NCI-H446 (cell line): ENCODE results near the gene GRID1.

ENCODE experiments used
- DNase-seq, 2 experiments: peaks; one replicate each; lab custom pipeline; 2025; lab: John Stamatoyannopoulos, UW

Gene GRID1

DNA sequence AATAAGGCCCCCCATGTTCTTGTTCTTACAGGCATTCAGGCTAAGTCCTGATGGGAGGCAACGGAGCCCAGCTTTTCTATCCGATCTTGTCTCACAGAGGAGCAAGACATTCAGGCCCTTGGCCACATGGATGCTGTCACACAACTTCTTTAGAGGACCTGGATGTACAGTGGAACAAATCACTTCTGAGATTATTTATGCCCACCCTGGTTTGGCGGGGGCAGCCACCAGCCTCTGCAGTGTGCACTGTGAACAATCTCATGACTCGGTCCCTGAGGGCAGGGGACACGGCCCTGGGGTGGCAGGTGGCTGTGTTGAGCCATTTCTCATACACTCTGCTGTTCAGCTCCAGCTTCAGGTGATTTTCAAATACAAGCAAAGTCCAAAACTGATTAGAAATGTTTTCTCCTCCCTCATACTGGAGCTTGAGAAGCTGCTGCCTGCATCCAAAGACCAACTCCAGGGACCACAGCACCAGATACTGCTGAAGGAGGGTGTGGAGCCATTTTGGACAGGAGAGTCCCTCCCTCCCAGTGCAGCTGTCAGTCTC is 441.3 kb downstream of the GRID1 start:
- no peak for DNase-seq

GRCh38 chr10:85924382-85925102 is 442.1 kb downstream of the GRID1 start:
- DNase-seq: no peak

GRCh38 chr10:85922356-85923129 is 444.1 kb downstream of the GRID1 start:
- peak in 1 of 2 experiments; percentile 2 for DNase-seq

- DNase-seq: no peak
These were observed 444.8 kb downstream of the GRID1 start for GRCh38 chr10:85921789-85922188.

- DNase-seq: no peak
These were observed 446.3 kb downstream of the GRID1 start for GRCh38 chr10:85920311-85920710.

- peak in 1 of 2 experiments; percentile 11 for DNase-seq
These were observed 447.0 kb downstream of the GRID1 start for GRCh38 chr10:85919491-85920021.

- no peak for DNase-seq
These were observed 448.2 kb downstream of the GRID1 start for GRCh38 chr10:85918371-85918770.

- DNase-seq: no peak
These were observed 449.0 kb downstream of the GRID1 start for GRCh38 chr10:85917601-85918000.

DNA sequence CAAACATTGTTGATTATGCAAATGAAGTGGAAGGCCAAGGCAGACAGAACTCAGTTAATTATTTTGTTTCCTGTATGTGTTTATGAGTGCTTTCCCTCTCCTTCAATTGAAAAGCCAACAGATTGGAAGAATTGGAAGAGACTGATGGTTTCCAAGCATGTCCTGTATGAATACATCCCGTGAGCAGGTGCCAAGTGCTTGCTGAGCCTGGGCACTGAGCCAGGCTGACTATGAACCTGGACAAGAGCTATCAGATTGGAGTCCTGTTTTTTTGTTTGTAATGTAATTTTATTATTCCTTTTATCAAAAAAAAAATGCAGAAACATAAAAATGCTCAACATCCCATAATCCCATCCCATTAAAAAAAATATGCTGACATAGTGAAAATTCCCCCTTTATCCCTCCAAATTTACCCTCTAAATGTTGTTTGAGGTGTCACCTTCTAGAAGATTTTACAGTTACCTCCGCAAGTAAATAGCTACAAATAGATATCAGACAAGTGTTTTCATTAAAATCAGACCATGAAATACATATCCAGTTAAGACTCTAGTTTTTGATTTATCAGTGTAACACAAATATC is 449.5 kb downstream of the GRID1 start:
- DNase-seq: peak; percentile 33 to 87

DNA sequence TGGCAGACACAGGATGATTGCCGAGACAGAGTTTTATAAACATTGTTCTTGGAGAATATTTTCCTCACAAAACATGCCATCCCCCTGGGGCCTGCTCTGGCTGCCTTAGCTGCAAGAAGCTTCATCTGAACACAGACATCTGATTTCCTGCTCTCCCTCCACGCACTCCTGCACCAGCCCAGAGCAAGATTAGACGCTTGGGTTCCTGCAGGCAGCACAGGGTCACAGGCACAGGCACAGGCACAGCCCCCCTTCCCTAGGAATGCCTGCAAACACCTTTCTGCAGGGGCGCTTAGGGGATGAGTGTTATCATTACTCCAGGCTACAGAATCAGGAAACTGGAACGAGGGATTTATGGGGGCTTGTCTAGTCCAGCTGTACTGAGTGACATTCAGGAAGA is 450.3 kb downstream of the GRID1 start:
- DNase-seq: no peak

DNA sequence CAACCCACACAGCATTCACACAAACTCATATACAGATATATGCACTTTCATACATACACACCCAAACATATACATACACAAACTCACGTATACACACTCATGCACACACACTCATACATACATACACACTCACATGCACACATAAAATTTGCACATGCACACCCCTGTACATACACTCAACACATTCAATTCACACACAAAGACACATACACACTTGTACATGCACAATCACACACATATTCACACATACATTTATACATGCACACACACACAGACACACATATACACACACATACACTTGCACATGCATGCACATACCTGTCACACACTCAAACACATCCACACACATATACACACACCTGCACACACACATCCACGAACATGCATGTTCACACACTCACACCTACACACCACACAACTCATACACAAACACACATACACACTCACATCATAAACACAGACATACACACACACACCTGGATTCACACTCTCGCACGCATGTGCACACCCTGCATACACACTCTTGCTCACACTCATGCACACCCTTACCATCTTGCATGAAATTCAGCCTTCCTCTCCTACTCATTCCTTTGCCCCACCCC is 451.2 kb downstream of the GRID1 start:
- no peak for DNase-seq

DNA sequence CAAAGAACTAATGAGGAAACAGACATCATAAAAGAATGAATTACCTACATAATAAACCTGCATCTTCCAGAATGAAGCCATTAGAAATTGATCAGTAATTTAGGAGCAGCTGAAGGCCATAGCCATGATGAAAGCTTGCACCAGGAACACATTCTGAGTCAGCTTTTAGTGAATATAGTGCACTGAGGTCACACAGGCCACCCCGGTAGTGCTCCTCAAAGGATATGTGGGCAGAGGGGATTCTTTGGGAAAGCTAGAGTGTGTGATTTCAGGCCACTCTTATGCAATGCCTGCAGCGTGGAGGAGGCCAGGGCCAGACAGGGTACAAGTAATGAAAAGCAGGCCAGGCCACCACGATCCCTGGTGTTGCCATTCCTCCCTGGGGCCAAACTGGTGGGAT is 451.9 kb downstream of the GRID1 start:
- no peak for DNase-seq

- DNase-seq: no peak
These were observed 458.1 kb downstream of the GRID1 start for GRCh38 chr10:85908462-85908861.

DNA sequence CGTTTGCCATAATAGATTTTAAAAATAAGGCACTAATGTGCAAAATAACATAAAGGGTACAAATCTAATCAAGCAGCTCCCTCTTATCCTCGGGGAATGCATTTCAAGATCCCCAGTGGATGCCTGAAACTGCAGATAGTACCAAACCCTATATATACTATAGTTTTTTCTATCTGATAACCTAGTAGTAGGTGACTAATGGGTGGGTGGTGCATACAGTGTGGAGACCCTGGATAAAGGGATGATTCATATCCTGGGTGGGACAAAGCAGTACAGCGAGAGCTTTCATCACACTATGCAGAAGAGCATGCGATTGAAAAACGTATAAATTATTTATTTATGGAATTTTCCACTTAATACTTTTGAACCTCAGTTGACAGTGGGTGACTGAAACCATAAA is 464.5 kb downstream of the GRID1 start:
- no peak for DNase-seq

DNA sequence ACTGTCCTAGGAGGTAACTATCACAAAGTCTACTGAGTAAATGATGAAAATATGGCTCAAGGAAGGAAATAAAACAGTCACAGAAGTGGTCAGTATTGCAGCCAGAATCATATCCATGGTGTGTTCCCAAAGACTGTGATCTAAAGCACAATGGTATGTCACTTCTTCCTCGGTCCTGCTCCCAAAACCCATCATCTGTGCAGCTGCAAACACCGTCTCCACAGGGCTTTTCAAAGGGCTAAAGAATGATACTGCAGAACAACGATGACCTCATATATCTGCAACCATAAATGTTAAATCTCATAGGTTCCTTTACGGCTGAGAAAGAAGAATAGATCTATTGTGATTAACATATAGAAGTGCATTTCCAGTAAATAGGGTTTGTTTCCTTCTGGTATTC is 465.0 kb downstream of the GRID1 start:
- DNase-seq: no peak

GRCh38 chr10:85900487-85900886 is 466.1 kb downstream of the GRID1 start:
- DNase-seq: no peak

DNA sequence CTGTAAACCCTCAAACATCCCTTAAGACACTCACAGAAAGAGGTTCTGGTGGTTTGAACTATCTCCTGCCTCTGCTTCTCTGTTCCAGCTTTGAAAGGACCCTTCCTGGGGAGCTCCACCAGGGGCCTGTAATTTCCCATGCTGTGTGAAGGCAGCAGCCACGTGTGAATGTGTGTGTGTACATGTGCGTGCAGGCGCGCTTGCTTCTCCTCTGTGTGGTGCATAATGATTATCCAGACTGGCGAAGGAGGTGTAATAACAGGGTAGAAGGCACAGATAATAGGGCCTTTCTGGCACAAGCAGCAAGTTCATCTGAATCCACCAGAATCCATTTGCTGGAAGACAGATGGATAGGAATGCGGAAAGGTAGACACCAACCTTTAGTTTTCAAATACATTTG is 466.5 kb downstream of the GRID1 start:
- no peak for DNase-seq

DNA sequence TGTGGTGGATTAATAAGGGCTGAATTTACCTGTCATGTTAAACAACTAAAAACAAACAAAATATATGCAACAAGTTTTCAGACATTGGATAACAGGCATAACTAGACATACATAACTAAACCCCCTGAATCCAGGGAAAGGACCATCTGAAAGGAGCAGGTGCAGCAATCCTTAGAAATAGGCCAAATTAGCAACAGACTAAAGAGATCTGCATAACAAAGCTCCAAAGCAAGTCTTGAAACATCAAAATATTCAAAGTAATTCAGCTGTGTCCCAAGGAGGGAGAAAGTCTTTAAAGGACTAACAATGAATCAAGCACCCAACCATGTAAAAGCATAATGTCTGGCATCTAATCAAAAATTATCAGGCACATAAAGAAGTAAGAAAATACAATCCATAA is 475.1 kb downstream of the GRID1 start:
- DNase-seq: no peak

DNA sequence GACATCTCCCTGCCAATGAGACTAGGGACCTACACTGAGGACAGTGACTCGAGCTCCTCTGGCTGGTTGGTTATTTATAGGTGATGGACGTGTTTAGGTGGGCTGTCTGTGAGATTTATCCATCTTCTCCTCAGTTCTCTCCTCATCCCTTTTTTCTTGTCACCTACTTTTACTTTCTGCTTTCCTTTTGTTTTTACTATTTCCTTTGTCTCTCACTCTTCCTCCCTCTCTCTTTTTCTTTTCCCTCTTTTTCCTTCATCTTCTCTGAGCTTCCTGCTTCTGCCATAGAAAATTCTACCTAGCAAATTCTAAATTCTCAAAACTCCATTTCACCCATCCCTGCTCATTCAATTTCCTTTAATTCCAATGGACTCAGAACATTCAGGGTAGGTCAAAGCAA is 478.0 kb downstream of the GRID1 start:
- no peak for DNase-seq

DNA sequence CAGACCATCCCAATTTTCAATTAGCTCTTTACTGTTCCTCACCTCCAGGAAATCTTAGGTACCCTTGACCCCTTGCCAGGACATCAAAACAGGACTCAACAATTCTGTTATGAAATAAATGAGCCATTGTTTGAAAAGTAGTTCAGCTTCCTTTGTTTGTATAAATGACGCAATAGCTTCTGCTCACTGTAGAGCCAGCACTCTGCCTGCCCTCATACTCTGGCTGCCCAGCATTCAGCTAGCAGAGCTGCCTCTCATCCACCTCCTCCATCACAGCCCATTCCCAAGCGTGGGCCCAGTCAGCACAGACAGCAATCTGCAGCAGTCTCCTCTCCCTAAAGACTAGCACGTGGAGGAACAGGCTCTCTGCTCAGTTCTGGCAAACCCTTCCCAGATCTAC is 478.6 kb downstream of the GRID1 start:
- DNase-seq: no peak

DNA sequence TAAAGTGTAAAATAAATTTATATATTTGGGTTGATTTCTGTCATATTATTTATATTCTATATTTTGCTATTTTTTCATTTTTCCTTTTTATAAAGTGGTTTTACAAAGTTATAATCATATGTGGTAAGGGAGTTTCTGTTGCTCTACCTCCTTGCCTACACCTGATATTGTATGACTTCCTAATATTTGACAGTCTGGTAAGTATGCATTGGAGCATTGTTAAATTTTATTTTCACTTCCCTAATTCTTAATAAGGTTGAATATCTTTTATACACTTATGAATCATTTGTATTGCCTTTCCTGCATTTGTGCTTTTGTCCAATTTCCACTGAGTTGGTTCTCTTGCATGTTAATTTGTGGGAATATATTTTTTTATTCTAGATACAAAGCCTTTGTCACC is 492.4 kb downstream of the GRID1 start:
- DNase-seq: no peak

GRCh38 chr10:85873063-85873462 is 493.5 kb downstream of the GRID1 start:
- no peak for DNase-seq
